Hepatocyte (in vitro differentiated cells): ENCODE measurements around the gene CST7.

ENCODE experiments used
- CTCF ChIP-seq: fragments of 200-600 bp; sonication (generic); IDR thresholded peaks from 2 replicates; pipeline ENCODE4 v1.5.1; 2016; ENCODE audit warnings: antibody characterized with exemption, mild to moderate bottlenecking; ENCODE audit not compliant: poor library complexity
- EZH2 ChIP-seq: fragments of 200-600 bp; sonication (generic); IDR thresholded peaks from 2 replicates; pipeline ENCODE4 v1.6.1; 2016; ENCODE audit warnings: antibody characterized with exemption, mild to moderate bottlenecking, borderline replicate concordance
- EZH2phosphoT487 ChIP-seq: fragments of 200-600 bp; sonication (generic); IDR thresholded peaks from one replicate; pipeline ENCODE4 v1.6.1; 2018; ENCODE audit warnings: antibody characterized with exemption, mild to moderate bottlenecking, low read depth, moderate library complexity; ENCODE audit not compliant: unreplicated experiment, severe bottlenecking

DNA sequence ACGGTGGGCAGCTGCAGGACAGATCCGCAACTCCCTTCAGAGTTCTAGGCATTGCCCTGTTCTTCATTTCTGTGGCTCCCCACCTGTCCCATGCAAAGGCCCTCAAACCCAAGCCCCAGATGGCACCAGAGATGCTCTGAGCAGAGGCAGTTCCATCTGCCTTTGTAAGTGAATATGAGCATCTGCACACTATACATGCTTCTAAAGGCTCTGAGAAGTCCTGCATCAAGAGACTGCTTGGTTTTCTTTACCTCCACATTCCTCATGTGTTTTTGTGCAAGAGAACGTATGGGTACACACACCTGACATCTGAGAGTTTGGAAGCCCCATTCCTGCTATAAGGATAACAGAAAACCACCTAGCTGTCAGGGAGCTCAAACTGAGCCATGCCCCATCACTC lies 14.4 kb upstream of the CST7 start:
- TF ChIP-seq CTCF, result no peak
- TF ChIP-seq EZH2, result no peak
- no peak for TF ChIP-seq EZH2phosphoT487
